Lung (tissue), 12 donors: Measurements from ENCODE around the gene CDKAL1. TPM values are rescaled to one million over a fixed set of nuclear protein-coding genes. Genes with fewer than 3 reads are reported as not detected.

ENCODE experiments used
- ATAC-seq: fragments of 200-7000 bp; cut with Tn5 transposase; one replicate; pipeline ENCODE4 v1.9.1; 2020; ENCODE audit warnings: moderate number of reproducible peaks; ENCODE audit not compliant: insufficient read depth, low FRiP score
- DNase-seq, 3 donors: peaks; one replicate each; pipeline ENCODE4 v3.0.0-alpha.2; 2013 to 2017
- H3K27ac ChIP-seq, 2 donors: one replicate each; pipeline ENCODE4 v1.5.1; 2013; ENCODE audit warnings: mild to moderate bottlenecking in 2 of 2, moderate library complexity in 2 of 2, control low read depth in 1 of 2, inconsistent platforms in 1 of 2, low read depth in 1 of 2, low read length in 1 of 2
- H3K27me3 ChIP-seq, 3 donors: one replicate each; pipeline ENCODE4 v1.5.1; 2013; ENCODE audit warnings: low read length in 2 of 3; ENCODE audit not compliant: control insufficient read depth in 3 of 3, insufficient read depth in 3 of 3
- H3K36me3 ChIP-seq, 4 donors: one replicate each; pipeline ENCODE4 v1.5.1; 2013; ENCODE audit warnings: low read length in 4 of 4, mild to moderate bottlenecking in 1 of 4, moderate library complexity in 1 of 4; ENCODE audit not compliant: control insufficient read depth in 4 of 4, insufficient read depth in 4 of 4
- H3K4me1 ChIP-seq, 5 donors: one replicate each; pipeline ENCODE4 v1.5.1; 2013; ENCODE audit warnings: low read length in 5 of 5, mild to moderate bottlenecking in 2 of 5, moderate library complexity in 1 of 5; ENCODE audit not compliant: control insufficient read depth in 5 of 5, insufficient read depth in 5 of 5
- H3K4me3 ChIP-seq: one replicate; pipeline ENCODE4 v1.5.1; 2013; ENCODE audit warnings: mild to moderate bottlenecking, control low read depth, moderate library complexity
- H3K9ac ChIP-seq, 2 donors: one replicate each; pipeline ENCODE4 v1.5.1; 2013; ENCODE audit warnings: low read length in 2 of 2, control low read depth in 1 of 2; ENCODE audit not compliant: insufficient read depth in 1 of 2
- H3K9me3 ChIP-seq, 4 donors: one replicate each; pipeline ENCODE4 v1.5.1; 2013; ENCODE audit warnings: low read length in 3 of 4, mild to moderate bottlenecking in 1 of 4, moderate library complexity in 1 of 4; ENCODE audit not compliant: control insufficient read depth in 4 of 4, insufficient read depth in 3 of 4
- CTCF ChIP-seq: IDR thresholded peaks from 2 replicates; pipeline ENCODE4 v1.5.1; 2012; ENCODE audit warnings: mild to moderate bottlenecking; ENCODE audit errors: control extremely low read depth, extremely low read depth
- WGBS, 2 donors: extraction: QIAGEN DNeasy Blood & Tissue Kit; methylation state at CpG; one replicate each; pipeline ENCODE4 v1.1.7; 2013; 5-methylcytosine and 5-hydroxymethylcytosine counted together
- polyA plus RNA-seq, 2 donors: library from polyadenylated mRNA; stranded (reverse); fragments of 200-250 nt; gene quantifications; one replicate each; pipeline ENCODE4 v1.2.1, GENCODE V29; 2013
- total RNA-seq, 2 donors: library from RNA; depleted of rRNA in 1 of 2; stranded (reverse); fragments of >200 nt in 1 of 2; gene quantifications; one replicate each; pipeline ENCODE4 v1.2.1, GENCODE V29; 2014 to 2021
- donor health status: control.
- donor health status: control.
- donor health status: Bipolar disorder and iron deficiency.
- donor health status: healthy.
- donor health status: DM: yes; HTN: yes; CAD: no.

The CDKAL1 gene
- total and polyA plus RNA-seq, 4 donors = 4.0 to 39.0 (median 10.0) TPM

GRCh38 chr6:20715135-20715806 lies 181.0 kb downstream of the CDKAL1 start:
- H3K36me3 ChIP-seq = no peaks in the 10 kb centered on the region
- no peaks in the 10 kb centered on the region for H3K9me3 ChIP-seq
- peaks cover 0 to 4% (median 0%) of the 10 kb centered on the region in 3 donors for H3K27me3 ChIP-seq
- no peak for TF ChIP-seq CTCF
- H3K27ac ChIP-seq = no peak overlapping the region
- ATAC-seq = no peak
- 63 to 77% methylated on average over 3 of the region's 3 CpGs for WGBS, 2 donors
- H3K9ac ChIP-seq = no peak overlapping the region
- H3K4me3 ChIP-seq = no peak overlapping the region
- no peak for DNase-seq
- H3K4me1 ChIP-seq = peaks cover 0 to 11% (median 0%) of the 10 kb centered on the region in 5 donors

GRCh38 chr6:20716865-20717264 lies 182.6 kb downstream of the CDKAL1 start:
- Histone ChIP-seq H3K27ac (no peak overlapping the region), H3K9ac (no peak overlapping the region), H3K4me1 (peaks cover 0 to 10% (median 0%) of the 10 kb centered on the region in 5 donors), H3K4me3 (no peak overlapping the region), H3K9me3 (no peaks in the 10 kb centered on the region), H3K36me3 (no peaks in the 10 kb centered on the region), H3K27me3 (no peaks in the 10 kb centered on the region)
- no peak for DNase-seq
- 65 to 78% methylated on average over 1 of the region's 1 CpG for WGBS, 2 donors
- ATAC-seq = no peak
- no peak for TF ChIP-seq CTCF

- Histone ChIP-seq H3K27me3 (no peaks in the 10 kb centered on the region), H3K4me1 (peaks cover 0 to 7% (median 0%) of the 10 kb centered on the region in 5 donors), H3K4me3 (no peak overlapping the region)
Observed at GRCh38 chr6:20717743-20718142, 183.5 kb downstream of the CDKAL1 start.

More at GRCh38 chr6:20717743-20718142, 183.5 kb downstream of the CDKAL1 start:
- H3K9ac ChIP-seq = no peak overlapping the region
- H3K9me3 ChIP-seq = no peaks in the 10 kb centered on the region
- no peak for ATAC-seq
- H3K36me3 ChIP-seq = no peaks in the 10 kb centered on the region
- DNase-seq = no peak
- no peak overlapping the region for H3K27ac ChIP-seq
- no peak for TF ChIP-seq CTCF
